Measurements from ENCODE around the gene PLAAT2. TPM values are rescaled to one million over a fixed set of nuclear protein-coding genes. Genes with fewer than 3 reads are reported as not detected.

Gene PLAAT2
- total RNA-seq, 2 donors from 2014 or later = 2.6 TPM; not detected in 1

- Histone ChIP-seq H3K9me3 (no peaks in the 10 kb centered on the region), H3K36me3 (no peaks in the 10 kb centered on the region), H3K4me1 (replicated peaks) (peaks cover 13% of the 10 kb centered on the region), H3K27ac (peak within 1 kb of the TSS; percentile 84), H3K27me3 (replicated peaks; ENCODE audit: insufficient read depth) (no peaks in the 10 kb centered on the region), H3K4me3 (peak within 1 kb of the TSS; percentile 24)
- intact Hi-C loops (cut with DNase I) = loop anchor here (2.0 to 5.0 kb wide), 3 partner anchors 38 to 96 kb away; partner anchors contain the start of gene PLAAT3
- WGBS = 20% methylated on average over 9 of the region's 10 CpGs
- TF ChIP-seq POLR2A (IDR thresholded peaks at IDR 0.05) (peak; percentile 37), CTCF (IDR thresholded peaks at IDR 0.05) (no peak), POLR2AphosphoS5 (IDR thresholded peaks at IDR 0.05) (peak; percentile 58)
- peak; percentile 28 for DNase-seq (ENCODE audit: low spot score)
Measured at GRCh38 chr11:63536669-63537292, 26.4 kb downstream of the PLAAT2 start, which contains the start of gene PLAAT4. Gene PLAAT4 (plus strand): TSS chr11:63536808. CDS start chr11:63536869, 61 bp downstream.

GRCh38 chr11:63535734-63536133 lies 27.4 kb downstream of the PLAAT2 start:
- H3K4me1 ChIP-seq (replicated peaks) = peaks cover 13% of the 10 kb centered on the region

GRCh38 chr11:63534895-63535461 lies 28.2 kb downstream of the PLAAT2 start:
- Histone ChIP-seq H3K9me3 (no peaks in the 10 kb centered on the region), H3K27me3 (replicated peaks; ENCODE audit: insufficient read depth) (no peaks in the 10 kb centered on the region), H3K36me3 (no peaks in the 10 kb centered on the region), H3K27ac (no peak overlapping the region), H3K4me1 (replicated peaks) (peaks cover 13% of the 10 kb centered on the region), H3K4me3 (no peak overlapping the region)
- TF ChIP-seq POLR2AphosphoS5 (IDR thresholded peaks at IDR 0.05) = no peak
- no peak for TF ChIP-seq POLR2A (IDR thresholded peaks at IDR 0.05)
- no peak for TF ChIP-seq CTCF (IDR thresholded peaks at IDR 0.05)
- intact Hi-C loops (cut with DNase I) = loop anchor here (5.0 kb wide), 3 partner anchors 43 to 97 kb away; partner anchors contain the start of genes PLAAT3 and PLAAT5
- 93% methylated on average over 5 of the region's 5 CpGs for WGBS
- DNase-seq (ENCODE audit: low spot score) = no peak

More at GRCh38 chr11:63535734-63536133, 27.4 kb downstream of the PLAAT2 start:
- WGBS = 94% methylated on average over 1 of the region's 1 CpG
- DNase-seq (ENCODE audit: low spot score) = no peak
- Histone ChIP-seq H3K9me3 (no peaks in the 10 kb centered on the region), H3K4me3 (no peak overlapping the region), H3K36me3 (no peaks in the 10 kb centered on the region), H3K27me3 (replicated peaks; ENCODE audit: insufficient read depth) (no peaks in the 10 kb centered on the region), H3K27ac (peak overlapping the region; percentile 84)
- intact Hi-C loops (cut with DNase I) = loop anchor here (2.0 to 5.0 kb wide), 3 partner anchors 39 to 97 kb away; partner anchors contain the start of gene PLAAT3
- TF ChIP-seq CTCF (IDR thresholded peaks at IDR 0.05) = no peak
- TF ChIP-seq POLR2AphosphoS5 (IDR thresholded peaks at IDR 0.05) = no peak
- no peak for TF ChIP-seq POLR2A (IDR thresholded peaks at IDR 0.05)

GRCh38 chr11:63534076-63534475 lies 29.1 kb downstream of the PLAAT2 start:
- TF ChIP-seq POLR2AphosphoS5 (IDR thresholded peaks at IDR 0.05) (no peak), CTCF (IDR thresholded peaks at IDR 0.05) (no peak), POLR2A (IDR thresholded peaks at IDR 0.05) (no peak)
- intact Hi-C loops (cut with DNase I) = loop anchor here (5.0 kb wide), 1 partner anchor 42 kb away; the partner anchor contains the start of gene PLAAT5
- no peaks in the 10 kb centered on the region for H3K9me3 ChIP-seq
- H3K36me3 ChIP-seq = no peaks in the 10 kb centered on the region
- no peak for DNase-seq (ENCODE audit: low spot score)
- no peak overlapping the region for H3K4me3 ChIP-seq
- peaks cover 13% of the 10 kb centered on the region for H3K4me1 ChIP-seq (replicated peaks)
- H3K27me3 ChIP-seq (replicated peaks; ENCODE audit: insufficient read depth) = no peaks in the 10 kb centered on the region
- 71% methylated on average over 3 of the region's 3 CpGs for WGBS
- no peak overlapping the region for H3K27ac ChIP-seq

All from prostate gland (tissue), 2 donors.